CD14-positive monocyte (primary cell): ENCODE data around the gene ESPN. TPM values are rescaled to one million over a fixed set of nuclear protein-coding genes. Genes with fewer than 3 reads are reported as not detected.
A peak's percentile ranks its signal among the peaks of the same experiment; 100 is the strongest.

Experiments used
- DNase-seq, 3 donors: peaks; one replicate each; pipeline ENCODE4 v3.0.0-alpha.2; 2011 to 2022
- H2AFZ ChIP-seq: 2 replicates; pipeline ENCODE4 v1.6.0; 2012; ENCODE audit warnings: mild to moderate bottlenecking, low read depth, low read length, inconsistent platforms; ENCODE audit not compliant: insufficient read depth, poor library complexity, severe bottlenecking
- H3K27ac ChIP-seq, 2 donors: 1 replicate in 1 of 2; 2 replicates in 1 of 2; pipeline ENCODE4 v1.5.1; 2012 to 2013; ENCODE audit warnings: low read length in 2 of 2, control low read depth in 1 of 2, inconsistent platforms in 1 of 2, low read depth in 1 of 2, mild to moderate bottlenecking in 1 of 2
- H3K27me3 ChIP-seq, 2 donors: one replicate each; pipeline versions ENCODE4 v1.6.0 to v1.6.1; 2011 to 2013; ENCODE audit warnings: low read length in 2 of 2; ENCODE audit not compliant: control insufficient read depth in 2 of 2, insufficient read depth in 2 of 2
- H3K36me3 ChIP-seq, 2 donors: replicated peaks in 1 of 2; 1 replicate in 1 of 2; 2 replicates in 1 of 2; pipeline versions ENCODE4 v1.5.1 to v1.6.1; 2012 to 2013; ENCODE audit warnings: low read length in 2 of 2, control low read depth in 1 of 2, inconsistent platforms in 1 of 2, mild to moderate bottlenecking in 1 of 2; ENCODE audit not compliant: insufficient read depth in 2 of 2, control insufficient read depth in 1 of 2
- H3K4me1 ChIP-seq, 2 donors: 1 replicate in 1 of 2; 2 replicates in 1 of 2; pipeline versions ENCODE4 v1.5.1 to v1.6.1; 2012 to 2013; ENCODE audit warnings: low read length in 2 of 2, control low read depth in 1 of 2, inconsistent platforms in 1 of 2, mild to moderate bottlenecking in 1 of 2, moderate library complexity in 1 of 2; ENCODE audit not compliant: insufficient read depth in 2 of 2, control insufficient read depth in 1 of 2
- H3K4me2 ChIP-seq: replicated peaks from 2 replicates; pipeline ENCODE3; 2012; ENCODE audit warnings: low read length, moderate library complexity, mild to moderate bottlenecking; ENCODE audit not compliant: poor library complexity, severe bottlenecking; ENCODE audit errors: extremely low read depth
- H3K4me3 ChIP-seq, 3 experiments: fragments of 200-600 bp in 1 of 3; sonication (generic) in 1 of 3; replicated peaks in 1 of 3; 1 replicate in 2 of 3; 2 replicates in 1 of 3; pipeline ENCODE4 v1.5.1; 2011 to 2013; ENCODE audit warnings: low read length in 3 of 3, mild to moderate bottlenecking in 3 of 3, control low read depth in 2 of 3, low read depth in 2 of 3, inconsistent platforms in 1 of 3, moderate library complexity in 1 of 3
- H3K79me2 ChIP-seq: 2 replicates; pipeline ENCODE4 v1.6.0; 2012; ENCODE audit warnings: mild to moderate bottlenecking, control low read depth, inconsistent platforms, low read length, moderate library complexity; ENCODE audit not compliant: insufficient read depth
- H3K9ac ChIP-seq: 2 replicates; pipeline ENCODE4 v1.6.0; 2017; ENCODE audit warnings: low read length, mild to moderate bottlenecking; ENCODE audit not compliant: insufficient read depth, poor library complexity, severe bottlenecking
- H3K9me3 ChIP-seq, 2 donors: replicated peaks in 1 of 2; 1 replicate in 1 of 2; 2 replicates in 1 of 2; pipeline versions ENCODE4 v1.5.1 to v1.6.1; 2012 to 2013; ENCODE audit warnings: low read length in 2 of 2, control low read depth in 1 of 2; ENCODE audit not compliant: control insufficient read depth in 1 of 2, insufficient read depth in 1 of 2
- H4K20me1 ChIP-seq: 2 replicates; pipeline ENCODE4 v1.6.0; 2012; ENCODE audit warnings: mild to moderate bottlenecking, low read length, control low read depth, moderate library complexity; ENCODE audit not compliant: insufficient read depth
- H3K27ac Mint-ChIP-seq, 7 donors: one replicate each; pipeline ENCODE4 v1.8.0; 2020; ENCODE audit warnings: mild to moderate bottlenecking in 7 of 7, mixed read lengths in 7 of 7, moderate library complexity in 6 of 7, inconsistent platforms in 2 of 7
- H3K27me3 Mint-ChIP-seq, 3 donors: one replicate each; pipeline ENCODE4 v1.8.0; 2021 to 2022; ENCODE audit warnings: low read depth in 3 of 3, mild to moderate bottlenecking in 3 of 3, mixed read lengths in 3 of 3, moderate library complexity in 3 of 3, inconsistent platforms in 1 of 3
- H3K36me3 Mint-ChIP-seq, 2 donors: one replicate each; pipeline ENCODE4 v1.8.0; 2020; ENCODE audit warnings: mixed read lengths in 2 of 2, inconsistent platforms in 1 of 2, mild to moderate bottlenecking in 1 of 2
- H3K4me1 Mint-ChIP-seq: one replicate; pipeline ENCODE4 v1.8.0; 2020; ENCODE audit warnings: mild to moderate bottlenecking, mixed read lengths
- H3K4me3 Mint-ChIP-seq, 2 donors: one replicate each; pipeline ENCODE4 v1.8.0; 2020; ENCODE audit warnings: mild to moderate bottlenecking in 2 of 2, mixed read lengths in 2 of 2, moderate library complexity in 1 of 2
- H3K9me3 Mint-ChIP-seq, 7 donors: one replicate each; pipeline ENCODE4 v1.8.0; 2020 to 2022; ENCODE audit warnings: mixed read lengths in 7 of 7, mild to moderate bottlenecking in 6 of 7, moderate library complexity in 6 of 7, inconsistent platforms in 2 of 7
- CTCF ChIP-seq: fragments of 200-600 bp; IDR thresholded peaks from one replicate; pipeline ENCODE4 v1.8.0; 2022; ENCODE audit warnings: antibody characterized with exemption, mild to moderate bottlenecking
- WGBS: methylation state at CpG from one replicate; pipeline ENCODE4 v1.1.5; 2013; ENCODE audit warnings: missing lambda C conversion rate; ENCODE audit not compliant: insufficient coverage; 5-methylcytosine and 5-hydroxymethylcytosine counted together
- intact Hi-C, 2 donors: fragments of 100-400 bp; cut with micrococcal nuclease; formaldehyde crosslinking; loops; one replicate each; pipeline versions ENCODE4 v1.15.0 to v1.15.1; 2023
- polyA plus RNA-seq, 3 donors: library from polyadenylated mRNA; depleted of rRNA in 1 of 3; unstranded in 2 of 3; stranded (reverse) in 1 of 3; fragments of 300-500 nt in 2 of 3; fragments of >200 nt in 1 of 3; fragmentation: Illumina TruSeq in 2 of 3; gene quantifications; 1 replicate in 2 of 3; 2 replicates in 1 of 3; pipeline ENCODE4 v1.2.3, GENCODE V29; 2012 to 2021

ESPN gene
- polyA plus RNA-seq, 3 donors: not detected

- no peak for DNase-seq
- Histone ChIP-seq H2AFZ (no peak overlapping the region), H3K9me3 (no peaks in the 10 kb centered on the region), H3K4me3 (no peak overlapping the region), H3K36me3 (no peaks in the 10 kb centered on the region), H3K4me2 (no peak overlapping the region), H3K27me3 (peaks cover 7 to 47% of the 10 kb centered on the region in 2 donors), H3K27ac (no peak overlapping the region), H3K9ac (no peak overlapping the region), H3K79me2 (no peaks in the 10 kb centered on the region), H3K4me1 (peaks cover 0 to 4% of the 10 kb centered on the region in 2 donors), H4K20me1 (no peaks in the 10 kb centered on the region)
- peak overlapping the region in 1 of 7 donors; percentile 18 for H3K27ac Mint-ChIP-seq
- peaks cover 5% of the 10 kb centered on the region for H3K4me1 Mint-ChIP-seq
- no peak for TF ChIP-seq CTCF
- intact Hi-C loops: no loop called here
- WGBS: 90% methylated on average over 17 of the region's 21 CpGs
- peaks cover 45 to 84% (median 65%) of the 10 kb centered on the region in 3 donors for H3K27me3 Mint-ChIP-seq
- no peaks in the 10 kb centered on the region for H3K36me3 Mint-ChIP-seq
- H3K4me3 Mint-ChIP-seq: no peak overlapping the region
- H3K9me3 Mint-ChIP-seq: peaks cover 0 to 8% (median 0%) of the 10 kb centered on the region in 7 donors
Measured at GRCh38 chr1:6443339-6444115, 19.0 kb downstream of the ESPN start.

GRCh38 chr1:6444377-6444776, 19.8 kb downstream of the ESPN start:
- no peak for TF ChIP-seq CTCF
- Histone ChIP-seq H3K27me3 (peaks cover 5 to 47% of the 10 kb centered on the region in 2 donors), H3K9ac (no peak overlapping the region), H3K79me2 (no peaks in the 10 kb centered on the region), H4K20me1 (no peaks in the 10 kb centered on the region), H2AFZ (no peak overlapping the region), H3K9me3 (no peaks in the 10 kb centered on the region), H3K27ac (no peak overlapping the region), H3K4me1 (peaks cover 0 to 4% of the 10 kb centered on the region in 2 donors), H3K4me3 (no peak overlapping the region), H3K4me2 (no peak overlapping the region), H3K36me3 (no peaks in the 10 kb centered on the region)
- WGBS: 99% methylated on average over 8 of the region's 15 CpGs
- Mint-ChIP-seq H3K9me3 (peaks cover 0 to 12% (median under 1%) of the 10 kb centered on the region in 7 donors), H3K4me1 (peaks cover 5% of the 10 kb centered on the region), H3K27me3 (peaks cover 46 to 82% (median 63%) of the 10 kb centered on the region in 3 donors), H3K4me3 (no peak overlapping the region), H3K27ac (no peak overlapping the region), H3K36me3 (peaks cover 0 to under 1% of the 10 kb centered on the region in 2 donors)
- intact Hi-C loops: no loop called here
- no peak for DNase-seq
